ENCODE results near the gene KIF26A.

DNA sequence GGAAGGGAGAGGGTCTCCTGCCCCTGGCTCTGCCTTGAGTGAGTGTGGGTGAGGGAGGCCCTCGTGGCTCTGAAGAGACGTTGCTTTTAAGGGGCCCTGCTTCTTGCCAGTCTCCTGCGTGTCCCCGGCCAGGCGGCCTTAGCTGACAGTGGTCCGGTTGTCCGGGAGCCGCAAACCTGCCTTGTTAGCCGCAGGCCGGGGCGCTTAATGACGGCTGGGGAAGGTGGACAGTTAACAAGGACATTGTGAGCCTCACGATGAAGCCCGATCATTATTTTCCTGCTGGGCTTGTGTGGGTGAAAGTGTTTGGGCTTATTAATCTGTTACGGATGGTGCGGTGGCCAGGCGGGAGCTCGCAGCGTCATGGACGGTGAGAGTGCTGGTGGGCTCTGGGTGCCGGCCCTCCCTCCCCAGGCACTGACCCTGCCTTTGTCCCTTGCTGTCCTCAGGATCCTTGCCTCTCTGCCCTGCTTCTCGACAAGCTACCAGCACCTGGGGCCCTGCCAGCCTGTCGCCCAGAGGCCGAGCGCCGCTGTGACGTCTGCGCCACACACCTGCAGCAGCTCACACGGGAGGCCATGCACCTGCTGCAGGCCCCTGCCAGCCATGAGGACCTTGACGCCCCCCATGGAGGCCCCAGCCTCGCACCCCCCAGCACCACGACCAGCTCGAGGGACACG lies 13.3 kb downstream of the KIF26A start:
- TF ChIP-seq CTCF (IDR thresholded peaks at IDR 0.05): no peak
- TF ChIP-seq POLR2A (IDR thresholded peaks at IDR 0.05): no peak

All from breast epithelium (tissue), 3 donors.